Measurements from ENCODE around the gene IL16.
"Not testable (repeated sequence)": the region's sequence is repeated elsewhere in the genome, so short reads cannot be mapped to it uniquely, and the experiment has no call there.

Gene IL16

DNA sequence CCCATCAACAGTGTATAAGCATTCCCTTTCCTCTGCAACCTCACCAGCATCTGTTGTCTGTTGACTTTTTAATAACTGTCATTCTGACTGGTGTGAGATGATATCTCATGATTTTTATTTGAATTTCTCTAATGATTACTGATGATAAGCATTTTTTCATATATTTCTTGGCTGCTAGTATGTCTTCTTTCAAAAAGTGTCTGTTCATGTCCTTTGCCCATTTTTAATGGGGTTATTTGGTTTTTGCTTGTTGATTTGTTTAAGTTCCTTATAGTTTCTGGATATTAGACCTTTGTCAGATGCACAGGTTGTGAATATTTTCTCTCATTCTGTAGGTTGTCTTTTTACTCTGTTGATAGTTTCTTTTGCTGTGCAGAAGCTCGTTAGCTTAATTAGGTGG, 11.3 kb downstream of the IL16 start:
- DNase-seq (ENCODE audit: low spot score), result not testable (repeated sequence)

DNA sequence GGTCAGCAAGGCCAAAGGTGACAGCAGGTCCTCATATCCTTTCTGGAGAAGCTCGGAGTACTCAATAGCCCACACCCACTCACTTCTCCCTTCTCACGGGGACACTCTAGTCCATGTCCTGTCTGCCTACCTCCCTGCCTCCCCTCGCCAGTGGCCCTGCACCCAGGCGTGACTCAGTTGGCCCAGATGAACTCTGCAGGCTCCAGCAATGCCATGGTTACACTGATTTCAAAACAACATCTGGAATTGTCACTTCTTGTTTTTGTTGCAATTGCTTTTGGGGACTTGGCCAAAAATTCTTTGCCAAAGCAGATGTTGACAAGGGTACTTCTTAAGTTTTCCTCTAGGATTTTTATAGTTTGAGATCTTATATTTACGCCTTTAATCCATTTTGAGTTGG, 13.0 kb downstream of the IL16 start:
- no peak for DNase-seq (ENCODE audit: low spot score)

DNA sequence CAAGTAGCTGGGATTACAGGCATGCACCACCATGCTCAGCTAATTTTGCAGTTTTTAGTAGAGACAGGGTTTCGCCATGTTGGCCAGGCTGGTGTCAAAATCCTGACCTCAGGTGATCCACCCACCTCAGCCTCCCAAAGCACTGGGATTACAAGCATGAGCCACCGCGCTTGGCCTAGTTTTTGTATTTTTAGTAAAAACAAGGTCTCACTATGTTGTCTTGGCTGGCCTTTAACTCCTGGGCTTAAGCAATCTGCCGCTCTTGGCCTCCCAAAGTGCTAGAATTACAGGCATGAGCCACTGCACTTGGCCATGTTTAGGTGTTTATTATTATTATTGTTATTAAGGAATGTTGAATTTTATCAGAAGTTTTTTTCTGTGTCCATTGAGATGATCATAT, 14.7 kb downstream of the IL16 start:
- no peak for DNase-seq (ENCODE audit: low spot score)

DNA sequence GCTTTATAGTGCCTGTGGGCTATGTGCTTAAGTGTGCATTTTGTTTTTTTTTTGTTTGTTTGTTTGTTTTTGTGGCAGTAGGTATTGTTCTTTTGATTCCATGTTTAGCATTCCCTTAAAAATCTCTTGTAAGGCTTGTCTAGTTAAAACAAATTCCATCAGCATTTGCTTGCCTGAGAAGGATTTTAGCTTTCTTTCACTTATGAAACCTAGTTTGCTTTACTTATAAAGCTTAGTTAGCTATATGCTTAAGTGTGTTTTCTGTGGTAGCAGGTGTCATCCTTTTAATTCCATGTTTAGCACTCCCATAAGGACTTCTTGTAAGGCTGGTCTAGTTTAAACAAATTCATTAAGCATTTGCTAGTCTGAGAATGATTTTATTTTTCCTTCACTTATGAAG, 17.3 kb downstream of the IL16 start:
- no peak for DNase-seq (ENCODE audit: low spot score)

DNA sequence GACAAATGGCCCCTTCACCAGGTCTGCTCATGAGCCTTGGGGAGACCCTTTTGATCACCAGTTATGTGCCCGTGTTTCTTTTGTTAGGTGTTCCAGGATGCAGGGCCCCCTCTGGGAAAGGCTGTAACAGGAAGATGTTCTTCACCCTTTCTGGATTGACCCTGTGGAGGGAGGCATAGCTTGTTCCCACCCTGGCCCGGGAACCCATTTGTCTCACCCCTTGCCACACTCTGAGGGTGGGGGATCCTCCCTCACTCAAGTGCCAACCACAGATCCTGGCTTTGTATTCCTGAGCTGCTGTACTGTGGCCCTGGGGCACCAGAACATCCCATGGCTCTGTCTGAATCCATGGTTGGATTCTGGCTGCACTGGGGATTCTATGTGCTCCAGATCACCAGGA, 18.9 kb downstream of the IL16 start:
- DNase-seq (ENCODE audit: low spot score), result no peak

DNA sequence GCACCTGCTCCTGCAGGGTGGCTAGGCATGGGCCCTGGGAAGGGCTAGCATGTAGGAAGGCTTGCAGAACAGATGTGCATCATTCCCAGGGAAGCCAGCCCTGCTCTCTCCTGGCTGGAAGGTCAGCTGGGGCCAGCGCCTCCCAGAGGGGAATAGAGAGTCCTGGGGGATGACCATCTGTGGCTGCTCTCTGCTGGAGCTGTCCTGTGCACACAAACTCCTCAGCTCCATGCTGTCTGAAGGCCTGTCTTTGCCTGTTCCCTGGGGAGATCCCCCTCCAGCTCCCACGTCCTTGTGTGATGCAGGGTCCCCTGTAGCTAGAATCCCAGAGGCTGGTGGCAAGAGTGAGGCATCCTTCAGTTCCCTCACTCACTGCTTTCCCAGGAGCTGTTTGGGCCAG, 19.3 kb downstream of the IL16 start:
- DNase-seq (ENCODE audit: low spot score), result no peak

DNA sequence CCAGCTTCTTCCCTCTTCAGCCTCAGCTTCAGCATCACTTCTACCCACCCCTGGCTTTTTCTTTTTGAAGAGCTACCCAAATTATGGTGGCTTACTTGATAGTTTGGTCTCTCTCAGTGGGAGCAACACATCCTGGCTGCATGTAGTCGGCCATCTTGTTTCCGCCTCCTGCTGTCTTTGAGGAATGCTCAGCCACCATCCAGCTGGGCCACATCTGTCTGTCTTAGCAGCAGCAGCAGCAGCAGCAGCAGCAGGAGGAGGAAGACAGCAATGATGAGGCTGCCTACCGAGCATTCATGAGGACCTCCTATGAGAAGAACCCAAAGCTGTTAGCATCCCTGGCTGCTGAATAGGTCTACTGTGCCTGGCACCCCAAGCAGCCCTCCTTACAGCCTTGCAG, 19.7 kb downstream of the IL16 start:
- no peak for DNase-seq (ENCODE audit: low spot score)

DNA sequence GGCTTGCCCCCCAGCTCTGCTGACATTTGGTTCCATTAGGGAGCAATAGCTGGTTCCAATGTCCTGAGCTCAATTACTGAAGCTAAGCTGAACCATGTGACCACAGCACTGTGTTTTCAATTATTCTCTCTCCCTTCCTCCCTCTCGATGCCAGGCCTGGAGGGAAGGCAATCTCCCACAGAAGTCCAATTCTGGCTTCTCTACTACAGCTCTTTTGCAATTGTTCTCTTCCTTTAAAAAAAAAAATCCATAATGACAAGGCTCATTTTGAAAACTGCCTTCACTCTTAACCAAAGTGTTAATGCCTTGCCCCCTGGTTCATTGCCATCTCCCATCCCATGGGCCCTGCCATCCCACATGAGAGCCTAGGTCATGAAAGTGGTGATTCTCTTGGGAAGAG, 24.8 kb downstream of the IL16 start:
- DNase-seq (ENCODE audit: low spot score), result no peak

DNA sequence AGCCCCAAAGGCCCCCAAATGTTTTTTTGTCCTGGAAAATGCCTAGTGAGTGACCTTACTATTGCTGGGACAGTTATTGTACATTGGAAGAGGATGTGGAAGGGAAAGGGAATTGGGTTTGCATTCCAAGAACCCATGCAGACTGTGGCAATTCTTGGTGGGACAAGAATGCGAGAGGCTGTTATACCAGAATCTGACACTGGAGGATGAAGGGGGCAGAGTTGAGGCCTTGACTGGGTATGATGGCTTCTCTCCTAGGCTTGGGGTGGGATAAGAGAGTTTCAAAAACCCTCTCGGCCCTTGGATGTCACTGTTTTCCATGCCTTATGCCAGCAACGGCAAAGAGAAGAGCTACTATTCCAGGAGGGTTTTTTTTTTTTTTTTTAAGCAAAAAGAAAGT, 25.3 kb downstream of the IL16 start:
- no peak for DNase-seq (ENCODE audit: low spot score)

DNA sequence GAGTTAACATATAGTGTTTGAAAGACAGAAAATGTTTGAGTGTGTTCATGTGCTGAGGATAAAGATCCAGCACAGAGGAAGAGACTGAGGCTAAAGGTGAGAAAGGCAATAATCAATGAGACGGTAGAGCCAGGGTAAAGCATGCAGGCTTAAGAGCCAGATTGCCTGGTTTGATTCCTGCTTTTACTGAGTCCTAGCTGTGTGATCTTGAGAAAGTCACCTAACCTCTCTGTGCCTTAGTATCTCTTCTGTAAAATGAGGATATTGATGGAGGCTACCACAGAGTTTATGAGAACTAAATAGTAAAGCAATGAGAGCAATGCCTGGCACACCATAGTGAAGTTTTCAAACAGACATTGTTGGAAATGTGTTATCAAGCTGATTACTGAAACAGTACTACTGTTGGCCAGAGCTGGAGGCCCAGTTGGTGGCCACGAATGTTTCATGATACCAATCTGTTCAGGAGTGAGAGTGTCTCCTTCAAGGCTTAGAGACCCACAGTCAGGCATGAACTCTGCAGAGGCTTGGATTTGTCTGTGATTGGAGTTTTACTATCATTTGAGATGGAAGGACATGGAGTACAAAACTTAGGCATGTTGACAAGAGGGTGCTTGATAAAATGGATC, 26.8 kb downstream of the IL16 start:
- DNase-seq (ENCODE audit: low spot score), result no peak

DNA sequence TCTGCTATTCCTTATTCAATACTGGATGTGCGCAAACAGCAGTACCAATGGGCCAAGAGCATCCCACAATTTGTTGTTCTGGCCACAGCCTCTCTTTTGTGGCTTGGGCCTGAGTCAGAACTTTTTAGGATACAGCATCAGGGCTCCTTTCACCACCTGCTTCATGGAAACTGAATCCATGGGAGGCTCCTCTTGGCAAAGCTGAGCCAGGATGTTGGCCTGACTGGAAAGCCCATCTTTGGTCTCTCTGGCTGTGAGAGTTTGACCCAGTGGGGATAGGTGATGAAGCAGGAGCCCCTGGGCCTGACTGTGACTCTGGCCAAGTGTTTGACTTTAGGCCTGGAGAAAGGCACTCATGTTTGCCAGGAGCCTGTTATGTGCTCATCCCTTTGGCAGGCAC, 27.6 kb downstream of the IL16 start:
- DNase-seq (ENCODE audit: low spot score), result no peak

DNA sequence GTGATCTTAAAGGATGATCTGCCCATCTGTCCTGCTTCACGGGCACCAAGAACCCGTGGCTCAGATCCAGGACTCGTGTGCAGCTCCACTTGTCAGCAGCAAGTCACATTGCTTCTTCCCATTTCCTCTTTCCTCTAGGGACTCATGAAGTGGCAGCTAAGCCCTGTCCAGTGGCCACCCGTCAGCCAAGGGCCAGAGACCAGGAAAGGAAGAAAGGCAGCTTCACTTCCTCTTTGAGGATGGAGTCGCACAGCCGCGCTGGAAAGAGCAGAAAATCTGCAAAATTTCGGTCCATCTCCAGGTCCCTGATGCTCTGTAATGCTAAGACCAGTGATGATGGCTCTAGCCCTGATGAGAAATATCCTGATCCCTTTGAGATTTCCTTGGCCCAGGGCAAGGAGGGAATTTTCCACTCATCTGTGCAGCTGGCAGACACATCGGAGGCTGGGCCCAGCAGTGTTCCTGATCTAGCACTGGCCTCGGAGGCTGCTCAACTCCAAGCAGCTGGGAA, 28.5 kb downstream of the IL16 start:
- DNase-seq (ENCODE audit: low spot score), result peak; percentile 68

DNA sequence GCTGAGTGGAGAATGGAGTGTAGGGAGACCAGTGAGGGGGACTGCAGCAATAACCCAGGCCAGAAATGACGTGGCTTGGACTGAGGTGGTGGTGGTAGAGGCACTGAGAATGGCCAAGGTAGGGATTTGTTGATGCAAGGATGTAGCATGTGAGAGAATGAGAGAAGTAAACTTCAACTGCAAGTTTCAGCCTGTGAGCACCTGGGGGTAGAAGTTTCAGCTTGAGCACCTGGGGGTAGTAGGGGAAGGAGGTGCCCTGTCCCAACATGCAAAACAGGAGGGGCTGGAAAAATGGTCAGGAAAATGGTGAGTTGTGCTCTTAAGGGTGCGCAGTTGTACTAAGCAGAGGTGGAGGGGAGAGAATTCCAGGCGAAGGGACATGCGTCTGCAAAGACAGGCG, 31.0 kb downstream of the IL16 start:
- DNase-seq (ENCODE audit: low spot score), result no peak

DNA sequence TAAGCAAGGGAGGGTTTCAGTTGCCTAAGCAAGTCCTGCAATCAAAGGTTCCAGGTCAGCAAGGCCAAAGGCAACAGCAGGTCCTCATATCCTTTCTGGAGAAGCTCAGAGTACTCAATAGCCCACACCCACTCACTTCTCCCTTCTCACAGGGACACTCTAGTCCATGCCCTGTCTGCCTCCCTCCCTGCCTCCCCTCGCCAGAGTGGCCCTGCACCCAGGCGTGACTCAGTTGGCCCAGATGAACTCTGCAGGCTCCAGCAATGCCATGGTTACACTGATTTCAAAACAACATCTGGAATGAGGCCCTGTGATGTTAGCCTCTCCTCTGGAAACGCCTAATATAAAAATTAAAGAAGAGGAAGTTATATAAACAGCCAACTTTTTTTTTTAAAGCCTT, 32.9 kb downstream of the IL16 start:
- DNase-seq (ENCODE audit: low spot score), result no peak

DNA sequence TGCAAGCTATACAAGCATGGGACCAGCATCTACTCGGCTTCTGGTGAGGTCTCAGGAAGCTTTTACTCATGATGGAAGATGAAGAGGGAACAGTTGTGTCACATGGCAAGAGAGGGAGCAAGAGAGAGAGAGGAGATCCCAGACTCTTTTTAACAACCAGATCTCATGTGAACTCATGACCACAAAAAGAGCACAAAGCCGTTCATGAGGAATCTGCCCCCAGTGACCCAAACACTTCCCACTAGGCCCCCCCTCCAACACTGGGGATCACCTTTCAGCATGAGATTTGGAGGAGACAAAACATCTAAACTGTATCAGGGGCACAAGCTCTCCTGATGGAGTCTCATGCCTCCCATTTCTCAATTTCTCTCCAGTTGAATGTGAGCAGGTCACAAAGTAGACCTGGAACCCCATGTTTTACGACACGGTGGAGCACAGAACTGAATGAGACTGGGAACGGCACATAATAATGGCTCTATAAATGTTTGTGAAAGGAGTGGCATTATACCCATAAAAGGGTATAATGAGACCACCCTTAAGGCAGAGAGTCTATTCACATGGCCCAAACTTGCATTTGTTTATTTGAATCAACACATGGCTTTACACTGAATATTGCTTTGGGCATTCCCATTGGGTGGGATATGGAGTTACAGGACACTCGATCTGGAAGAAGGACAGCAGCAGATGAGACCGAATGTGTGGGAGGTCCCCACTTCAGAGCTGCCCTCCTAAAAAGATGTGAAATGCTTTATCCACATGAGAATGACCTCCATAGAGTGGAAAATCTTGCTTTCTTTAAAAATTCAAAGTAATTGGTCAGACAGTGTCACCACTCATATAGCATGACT, 38.8 kb downstream of the IL16 start:
- no peak for DNase-seq (ENCODE audit: low spot score)

DNA sequence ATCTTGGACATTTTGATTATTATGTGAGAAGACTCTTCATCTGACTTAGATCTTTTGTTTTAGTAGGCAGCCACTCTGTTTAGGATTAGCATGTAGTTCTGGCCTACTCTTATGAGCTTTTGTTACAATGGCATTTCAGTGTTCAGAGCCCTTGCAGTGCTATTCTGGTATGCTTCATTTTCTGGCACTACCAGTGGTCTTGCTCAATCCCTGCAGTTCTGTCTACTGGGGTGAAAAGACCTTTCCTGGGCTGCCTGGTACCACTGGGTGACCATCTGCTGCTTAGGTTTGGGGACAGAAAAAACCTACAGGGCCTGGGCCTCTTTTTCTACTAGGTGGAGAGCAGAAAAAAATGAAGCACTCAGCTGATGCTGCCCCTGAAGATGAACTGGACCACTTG, 42.5 kb downstream of the IL16 start:
- no peak for DNase-seq (ENCODE audit: low spot score)

DNA sequence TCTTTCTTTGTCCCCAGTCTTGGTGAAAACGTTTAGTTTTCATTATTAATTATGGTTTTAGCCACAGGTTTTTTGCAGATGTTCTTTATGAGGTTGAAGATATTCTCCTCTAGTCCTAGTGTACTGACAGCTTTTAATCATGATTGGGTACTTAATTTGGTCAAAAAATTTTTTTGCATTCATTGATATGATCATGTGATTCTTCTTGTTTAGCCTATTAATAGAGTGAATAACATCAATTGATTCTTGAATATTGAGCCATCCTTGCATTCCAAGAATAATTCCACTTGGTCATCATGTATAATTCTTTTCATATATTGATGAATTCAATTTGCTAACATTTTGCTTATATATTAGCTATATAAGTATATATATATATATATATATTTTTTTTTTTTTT, 46.1 kb downstream of the IL16 start:
- DNase-seq (ENCODE audit: low spot score), result no peak

DNA sequence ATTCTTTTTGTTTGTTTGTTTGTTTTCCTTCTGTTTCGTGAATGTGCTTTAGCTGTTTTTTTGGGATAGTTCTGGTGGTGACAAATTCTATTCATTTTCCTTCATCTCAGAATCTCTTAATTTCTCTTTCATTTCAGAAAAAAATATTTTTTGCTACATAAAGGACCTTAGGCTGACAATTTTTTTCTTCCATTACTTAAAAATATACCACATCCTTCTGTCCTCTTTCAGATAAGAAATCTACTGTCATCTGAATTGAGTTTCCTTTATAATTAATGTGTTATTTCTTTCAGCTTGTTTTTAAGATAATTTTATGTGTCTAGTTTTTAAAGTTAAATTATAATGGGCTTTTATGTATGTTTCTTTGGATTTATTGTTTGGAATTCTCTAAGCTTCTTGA, 47.6 kb downstream of the IL16 start:
- no peak for DNase-seq (ENCODE audit: low spot score)

DNA sequence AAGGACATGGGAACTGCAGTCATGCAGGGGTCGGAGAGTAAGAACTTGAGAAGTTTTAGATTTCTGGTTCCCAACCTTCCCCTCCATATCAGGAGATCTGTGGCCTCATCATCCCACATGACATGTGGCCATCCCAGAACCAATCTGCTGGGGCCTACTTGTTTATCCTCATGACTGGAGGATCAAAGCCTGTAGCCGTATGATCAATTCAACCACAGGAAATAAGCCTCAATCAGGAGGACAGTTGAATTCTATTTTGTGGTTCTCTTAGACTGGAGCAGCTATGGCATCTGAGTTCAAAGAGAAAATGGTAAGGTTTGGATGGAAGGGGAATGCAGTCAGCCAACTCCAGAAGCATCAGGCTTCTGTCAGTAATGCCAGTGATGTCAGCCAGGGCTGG, 57.2 kb downstream of the IL16 start:
- DNase-seq (ENCODE audit: low spot score), result no peak

DNA sequence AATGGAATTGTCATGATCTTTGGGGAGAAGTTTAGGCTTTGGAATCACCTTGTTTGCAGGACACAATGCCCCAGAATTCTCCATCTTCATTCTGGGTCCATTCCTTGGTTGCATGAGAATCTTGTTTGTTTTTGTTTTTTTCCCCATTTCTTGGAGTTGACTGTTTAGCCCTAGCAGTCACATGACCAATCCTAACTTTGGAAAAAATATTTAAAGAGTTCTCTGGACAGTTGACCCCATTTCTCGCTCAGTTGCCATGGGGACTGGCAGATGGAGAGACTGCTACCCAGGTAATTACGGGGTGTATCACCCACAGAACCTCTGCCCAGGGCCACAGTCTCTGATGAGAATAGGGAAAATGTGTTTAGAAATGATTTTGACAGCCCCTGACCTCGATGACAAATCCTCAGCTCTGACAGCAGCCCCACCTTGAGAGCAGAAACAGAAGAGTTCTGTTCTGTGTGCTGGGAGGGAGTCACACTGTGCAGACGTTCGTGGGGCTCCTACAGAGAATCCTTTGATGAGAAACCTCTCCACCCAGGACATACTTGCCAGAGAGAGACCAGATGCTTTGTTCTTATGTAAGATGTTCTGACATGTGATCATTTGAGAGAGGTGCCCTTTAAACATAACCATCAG, 57.7 kb downstream of the IL16 start:
- DNase-seq (ENCODE audit: low spot score), result no peak

DNA sequence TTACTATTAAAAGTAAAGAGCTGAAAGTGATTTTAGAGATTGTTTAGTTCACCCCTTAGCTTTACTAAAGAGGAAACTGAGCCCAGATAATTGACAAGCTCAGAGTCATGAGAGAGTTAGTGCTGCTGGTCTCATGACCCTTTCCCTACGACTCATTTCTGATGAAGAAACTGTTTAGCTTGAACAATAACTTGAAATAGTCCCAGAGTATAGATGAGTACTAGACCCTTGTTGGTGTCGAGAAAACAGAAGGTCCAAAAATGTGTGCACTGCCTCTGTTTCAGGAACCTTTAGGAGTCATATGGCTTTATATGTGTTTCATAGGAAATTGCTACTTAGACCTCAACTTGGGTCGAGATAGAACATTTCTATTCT, 58.2 kb downstream of the IL16 start:
- no peak for DNase-seq (ENCODE audit: low spot score)

DNA sequence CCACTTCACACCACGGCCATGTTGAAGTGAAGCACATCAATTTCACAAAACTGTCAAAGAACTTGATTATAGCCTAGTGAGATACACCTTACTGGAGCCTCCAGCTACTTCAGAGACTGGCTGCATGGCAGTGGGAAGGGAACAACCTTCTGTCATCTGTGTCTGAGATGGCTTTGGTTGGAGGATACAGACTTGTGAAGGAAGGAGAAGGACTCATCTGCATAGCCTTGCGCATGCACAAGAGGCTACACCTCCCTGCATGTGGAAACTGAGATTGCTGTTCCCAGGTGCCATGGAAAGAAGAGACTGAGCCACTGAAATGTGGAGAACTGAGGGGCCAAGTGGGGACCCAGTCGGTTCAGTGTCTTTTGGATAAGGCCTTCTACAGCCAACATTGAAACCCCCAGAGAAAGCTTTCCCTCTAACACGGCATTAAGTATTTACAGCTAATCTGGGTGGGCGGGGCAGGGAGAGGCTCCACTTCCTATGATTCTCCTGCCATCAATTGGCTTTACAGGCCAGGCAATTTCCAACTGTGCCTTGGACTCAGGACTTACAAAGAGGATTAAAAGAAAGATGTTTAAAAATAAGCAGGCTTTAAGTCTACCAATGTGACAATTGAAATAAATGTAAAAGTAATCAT, 58.8 kb downstream of the IL16 start:
- no peak for DNase-seq (ENCODE audit: low spot score)

DNA sequence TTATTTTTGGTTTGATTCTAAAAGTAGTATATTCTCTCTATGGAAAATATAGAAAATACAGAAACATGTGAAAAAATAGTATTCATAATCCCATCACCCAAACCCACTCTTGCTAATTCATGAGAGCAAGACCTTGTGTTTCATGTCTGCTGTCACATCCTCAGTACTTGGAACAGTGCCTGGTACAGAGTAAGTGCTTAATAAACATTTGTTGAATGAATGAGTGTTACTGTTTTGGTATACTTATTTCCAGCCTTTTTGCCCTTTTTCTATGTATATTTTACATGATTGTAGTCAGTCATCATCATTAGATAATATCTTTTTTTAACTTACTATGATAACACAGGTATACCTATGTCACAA, 59.3 kb downstream of the IL16 start:
- no peak for DNase-seq (ENCODE audit: low spot score)
